Sigmoid colon (tissue), 7 donors: ENCODE data around the gene ABLIM2. TPM values are rescaled to one million over a fixed set of nuclear protein-coding genes. Genes with fewer than 3 reads are reported as not detected.

Source experiments
- DNase-seq: peaks from one replicate; pipeline ENCODE4 v3.0.0-alpha.2; 2019
- H3K27ac ChIP-seq, 4 donors: fragments of 200-600 bp; sonication (generic); one replicate each; pipeline ENCODE4 v1.5.1; 2016 to 2019; ENCODE audit warnings: mild to moderate bottlenecking in 1 of 4
- H3K27me3 ChIP-seq, 3 donors: fragments of 200-600 bp; sonication (generic); one replicate each; pipeline ENCODE4 v1.5.1; 2019; ENCODE audit warnings: mild to moderate bottlenecking in 1 of 3
- H3K36me3 ChIP-seq, 4 donors: fragments of 200-600 bp; sonication (generic); one replicate each; pipeline ENCODE4 v1.5.1; 2016 to 2019
- H3K4me1 ChIP-seq, 4 donors: fragments of 200-600 bp; sonication (generic); one replicate each; pipeline ENCODE4 v1.5.1; 2017 to 2019
- H3K4me3 ChIP-seq, 4 donors: fragments of 200-600 bp; sonication (generic); one replicate each; pipeline ENCODE4 v1.5.1; 2017 to 2019; ENCODE audit warnings: mild to moderate bottlenecking in 2 of 4, moderate library complexity in 1 of 4
- H3K9me3 ChIP-seq, 4 donors: fragments of 200-600 bp in 3 of 4; sonication (generic) in 3 of 4; one replicate each; pipeline versions ENCODE4 v1.5.1 to v1.6.1; 2013 to 2019
- CTCF ChIP-seq, 4 experiments: fragments of 450-650 bp in 3 of 4; fragments of 200-600 bp in 1 of 4; IDR thresholded peaks; one replicate each; pipeline ENCODE4 v1.5.1; 2016 to 2019; ENCODE audit warnings: antibody characterized with exemption in 4 of 4, mild to moderate bottlenecking in 3 of 4, moderate library complexity in 2 of 4
- EP300 ChIP-seq, 4 donors: sonication (generic); formaldehyde crosslinking; IDR thresholded peaks; one replicate each; pipeline ENCODE4 v1.6.1; 2017; ENCODE audit warnings: antibody characterized with exemption in 4 of 4
- POLR2A ChIP-seq, 2 donors: fragments of 450-650 bp; IDR thresholded peaks; one replicate each; pipeline ENCODE4 v1.6.1; 2016; ENCODE audit warnings: antibody characterized with exemption in 2 of 2, mild to moderate bottlenecking in 2 of 2, moderate library complexity in 2 of 2
- POLR2AphosphoS5 ChIP-seq, 4 donors: sonication (generic); formaldehyde crosslinking; IDR thresholded peaks; one replicate each; pipeline ENCODE4 v1.6.1; 2017; ENCODE audit warnings: antibody characterized with exemption in 4 of 4
- WGBS, 2 donors: extraction: QIAGEN DNeasy Blood & Tissue Kit; methylation state at CpG; one replicate each; pipeline ENCODE4 v1.1.7; 2013; 5-methylcytosine and 5-hydroxymethylcytosine counted together
- intact Hi-C: fragments of 100-400 bp; cut with DNase I; formaldehyde crosslinking; loops from one replicate; pipeline ENCODE4 v1.15.1; 2023
- polyA plus RNA-seq, 3 donors: library from polyadenylated mRNA; stranded (reverse); fragments of 200-250 nt; gene quantifications; one replicate each; pipeline ENCODE4 v1.2.3, GENCODE V29; 2013
- total RNA-seq, 4 donors: library from RNA; depleted of rRNA; stranded (reverse); fragments of >200 nt; gene quantifications; one replicate each; pipeline ENCODE4 v1.1.0, GENCODE V29; 2016
- donor health status: healthy with polysubstance abuse.
- donor health status: Bipolar disorder and iron deficiency.
- donor health status: healthy.

Gene ABLIM2
- total and polyA plus RNA-seq, 7 donors = 3.1 to 15.0 (median 7.4) TPM

- WGBS, 2 donors = 70 to 86% methylated on average over 19 of the region's 19 CpGs
- Histone ChIP-seq H3K27ac (no peak overlapping the region), H3K9me3 (no peaks in the 10 kb centered on the region), H3K4me1 (peaks cover 0 to 34% (median 24%) of the 10 kb centered on the region in 4 donors), H3K4me3 (no peak overlapping the region), H3K36me3 (no peaks in the 10 kb centered on the region), H3K27me3 (no peaks in the 10 kb centered on the region)
- TF ChIP-seq CTCF (IDR thresholded peaks at IDR 0.05) (no peak), POLR2A (IDR thresholded peaks at IDR 0.05) (no peak), POLR2AphosphoS5 (IDR thresholded peaks at IDR 0.05) (no peak), EP300 (IDR thresholded peaks at IDR 0.05) (no peak)
- intact Hi-C loops = no loop called here
- no peak for DNase-seq
These were observed 11.2 kb downstream of the ABLIM2 start for GRCh38 chr4:8147231-8147970.

GRCh38 chr4:8146157-8146556 is 12.5 kb downstream of the ABLIM2 start:
- Histone ChIP-seq H3K27ac (peak overlapping the region in 1 of 4 donors; percentile 43), H3K27me3 (no peaks in the 10 kb centered on the region), H3K4me1 (peaks cover 0 to 46% (median 35%) of the 10 kb centered on the region in 4 donors), H3K36me3 (no peaks in the 10 kb centered on the region), H3K4me3 (no peak overlapping the region), H3K9me3 (no peaks in the 10 kb centered on the region)
- no peak for DNase-seq
- WGBS, 2 donors = 82 to 88% methylated on average over 9 of the region's 9 CpGs
- intact Hi-C loops = no loop called here
- TF ChIP-seq EP300 (IDR thresholded peaks at IDR 0.05) (no peak), CTCF (IDR thresholded peaks at IDR 0.05) (no peak), POLR2A (IDR thresholded peaks at IDR 0.05) (no peak), POLR2AphosphoS5 (IDR thresholded peaks at IDR 0.05) (no peak)

- Histone ChIP-seq H3K9me3 (no peaks in the 10 kb centered on the region), H3K4me1 (peaks cover 0 to 55% (median 37%) of the 10 kb centered on the region in 4 donors), H3K36me3 (no peaks in the 10 kb centered on the region), H3K4me3 (no peak overlapping the region), H3K27ac (no peak overlapping the region), H3K27me3 (no peaks in the 10 kb centered on the region)
- intact Hi-C loops = no loop called here
- TF ChIP-seq CTCF (IDR thresholded peaks at IDR 0.05) (no peak), EP300 (IDR thresholded peaks at IDR 0.05) (no peak), POLR2A (IDR thresholded peaks at IDR 0.05) (no peak), POLR2AphosphoS5 (IDR thresholded peaks at IDR 0.05) (no peak)
- no peak for DNase-seq
- WGBS, 2 donors = 52 to 78% methylated on average over 15 of the region's 15 CpGs
These were observed 14.3 kb downstream of the ABLIM2 start for GRCh38 chr4:8144359-8144758.

GRCh38 chr4:8143392-8144140 is 15.0 kb downstream of the ABLIM2 start:
- Histone ChIP-seq H3K36me3 (no peaks in the 10 kb centered on the region), H3K9me3 (no peaks in the 10 kb centered on the region), H3K4me3 (no peak overlapping the region), H3K27me3 (no peaks in the 10 kb centered on the region), H3K4me1 (peaks cover 0 to 55% (median 37%) of the 10 kb centered on the region in 4 donors), H3K27ac (no peak overlapping the region)
- intact Hi-C loops = no loop called here
- 80 to 93% methylated on average over 11 of the region's 11 CpGs for WGBS, 2 donors
- TF ChIP-seq POLR2AphosphoS5 (IDR thresholded peaks at IDR 0.05) (no peak), EP300 (IDR thresholded peaks at IDR 0.05) (no peak), POLR2A (IDR thresholded peaks at IDR 0.05) (no peak), CTCF (IDR thresholded peaks at IDR 0.05) (no peak)
- DNase-seq = no peak
